K562 (cell line): Measurements from ENCODE around the gene ZFAND3. TPM values are rescaled to one million over a fixed set of nuclear protein-coding genes. Genes with fewer than 3 reads are reported as not detected.

Experiments used
- ATAC-seq: fragments of 200-7000 bp; cut with Tn5 transposase; 3 replicates; pipeline ENCODE4 v1.9.1; 2020; ENCODE audit warnings: moderate library complexity
- BruUV-seq: library from RNA; stranded (reverse); fragments of 400-500 nt; replicated peaks from 2 replicates; lab custom pipeline; 2021; lab: Mats Ljungman, UMichigan
- CTCF ChIA-PET: fragments of 300-600 bp; formaldehyde crosslinking; extraction: SDS; loops from one replicate; lab custom pipeline; 2021; ENCODE audit warnings: low intra/inter-chr PET ratio; lab: Yijun Ruan, JAX
- POLR2A ChIA-PET: fragments of 300-600, 350-650 bp; sonication (Branson Sonifier 250); formaldehyde crosslinking; extraction: SDS; loops from one replicate; lab custom pipeline; 2021; ENCODE audit warnings: antibody characterized with exemption, inconsistent platforms; lab: Yijun Ruan, JAX
- DNase-seq, 4 experiments: peaks; one replicate each; pipeline versions ENCODE4 v3.0.0 to v3.0.0-alpha.2; 2011 to 2018; ENCODE audit warnings: low spot score in 3 of 4, mixed read lengths in 3 of 4; ENCODE audit errors: extremely low read depth in 1 of 4
- FAIRE-seq: peaks from 2 replicates; lab custom pipeline; 2011; peaks lifted over from hg19 to GRCh38; lab: Jason Lieb, UNC
- H2AFZ ChIP-seq: 2 replicates; pipeline ENCODE4 v1.6.0; 2011; ENCODE audit warnings: low read depth, low read length, control low read depth, inconsistent platforms
- H3K27ac ChIP-seq: fragments of 200-600 bp; 3 replicates; pipeline ENCODE4 v1.8.0; 2011; ENCODE audit warnings: low read depth, mild to moderate bottlenecking, control low read depth, inconsistent platforms, low read length, moderate library complexity, mixed read lengths; ENCODE audit errors: extremely low read depth
- H3K27me3 ChIP-seq, 2 experiments: fragments of 300-600 bp in 1 of 2; 2 replicates in 1 of 2; 3 replicates in 1 of 2; pipeline versions ENCODE4 v1.6.0 to v1.8.0; 2011; ENCODE audit warnings: inconsistent platforms in 2 of 2, low read length in 2 of 2, mild to moderate bottlenecking in 1 of 2, mixed read lengths in 1 of 2, moderate library complexity in 1 of 2; ENCODE audit not compliant: control insufficient read depth in 2 of 2, insufficient read depth in 2 of 2
- H3K36me3 ChIP-seq: fragments of 300-600 bp; 3 replicates; pipeline ENCODE4 v1.8.0; 2011; ENCODE audit warnings: mild to moderate bottlenecking, low read length, inconsistent platforms; ENCODE audit not compliant: control insufficient read depth, insufficient read depth
- H3K4me1 ChIP-seq, 2 experiments: fragments of 200-600 bp in 1 of 2; replicated peaks in 1 of 2; 2 replicates in 1 of 2; 3 replicates in 1 of 2; pipeline versions ENCODE4 v1.5.1 to v1.8.0; 2011; ENCODE audit warnings: inconsistent platforms in 2 of 2, low read length in 2 of 2, mild to moderate bottlenecking in 1 of 2, mixed read lengths in 1 of 2, moderate library complexity in 1 of 2; ENCODE audit not compliant: control insufficient read depth in 2 of 2, insufficient read depth in 2 of 2
- H3K4me2 ChIP-seq: 2 replicates; pipeline ENCODE4 v1.6.1; 2011; ENCODE audit warnings: low read length, control low read depth, inconsistent platforms, mixed read lengths; ENCODE audit not compliant: insufficient read depth
- H3K4me3 ChIP-seq: fragments of 200-600 bp; sonication (generic), shearing (Covaris generic); 2 replicates; pipeline ENCODE4 v1.5.1; 2016; ENCODE audit warnings: control low read depth, inconsistent platforms
- H3K79me2 ChIP-seq: fragments of 200-600 bp; 3 replicates; pipeline ENCODE4 v1.8.0; 2011; ENCODE audit warnings: low read length, inconsistent platforms; ENCODE audit not compliant: control insufficient read depth, insufficient read depth
- H3K9ac ChIP-seq, 2 experiments: 2 replicates each; pipeline versions ENCODE4 v1.6.0 to v1.6.1; 2011; ENCODE audit warnings: low read depth in 2 of 2, low read length in 2 of 2, control low read depth in 1 of 2, inconsistent platforms in 1 of 2, mild to moderate bottlenecking in 1 of 2, mixed read lengths in 1 of 2; ENCODE audit not compliant: insufficient read depth in 1 of 2
- H3K9me1 ChIP-seq: one replicate; pipeline ENCODE4 v1.6.0; 2011; ENCODE audit warnings: inconsistent platforms, mild to moderate bottlenecking, low read length, moderate library complexity; ENCODE audit not compliant: control insufficient read depth, insufficient read depth
- H3K9me3 ChIP-seq: replicated peaks from 2 replicates; pipeline ENCODE4 v1.5.1; 2011; ENCODE audit warnings: low read depth, low read length, inconsistent platforms; ENCODE audit not compliant: control insufficient read depth, insufficient read depth
- H4K20me1 ChIP-seq: replicated peaks from 2 replicates; pipeline ENCODE4 v1.6.1; 2011; ENCODE audit warnings: low read length, inconsistent platforms, mixed read lengths; ENCODE audit not compliant: control insufficient read depth, insufficient read depth
- ARID1B ChIP-seq: fragments of 450-650 bp; IDR thresholded peaks from 2 replicates; pipeline ENCODE4 v1.6.1; 2016; ENCODE audit warnings: antibody characterized with exemption, mild to moderate bottlenecking, inconsistent platforms
- DPF2 ChIP-seq: fragments of 450-650 bp; IDR thresholded peaks from 2 replicates; pipeline ENCODE4 v1.6.1; 2016
- EGR1 ChIP-seq: fragments of 450-650 bp; conservative IDR thresholded peaks from 2 replicates; pipeline ENCODE4 v1.6.1; 2017; ENCODE audit warnings: mild to moderate bottlenecking
- MAZ ChIP-seq, 2 experiments: fragments of 450-650 bp in 1 of 2; sonication (generic) in 1 of 2; formaldehyde crosslinking; IDR thresholded peaks in 1 of 2; conservative IDR thresholded peaks in 1 of 2; 2 replicates each; pipeline versions ENCODE4 v1.4.0 to v1.5.0; 2020; ENCODE audit warnings: mild to moderate bottlenecking in 1 of 2, missing genetic modification reagents in 1 of 2
- MNT ChIP-seq, 2 experiments: fragments of 450-650 bp; conservative IDR thresholded peaks; 2 replicates each; pipeline ENCODE4 v1.6.1; 2017; ENCODE audit warnings: mild to moderate bottlenecking in 2 of 2, moderate library complexity in 2 of 2
- MYNN ChIP-seq, 2 experiments: sonication (generic); formaldehyde crosslinking in 1 of 2; IDR thresholded peaks; 2 replicates each; pipeline versions ENCODE4 v1.5.0 to v1.6.1; 2016 to 2020; ENCODE audit warnings: antibody characterized with exemption in 1 of 2, missing genetic modification reagents in 1 of 2
- NBN ChIP-seq: fragments of 450-650 bp; IDR thresholded peaks from 2 replicates; pipeline ENCODE4 v1.6.1; 2016; ENCODE audit warnings: low read depth, mild to moderate bottlenecking
- PREB ChIP-seq: sonication (generic); formaldehyde crosslinking; IDR thresholded peaks from 2 replicates; pipeline ENCODE4 v1.8.1; 2023; ENCODE audit warnings: mild to moderate bottlenecking, missing genetic modification reagents
- SETDB1 ChIP-seq: IDR thresholded peaks from one replicate; pipeline ENCODE4 v1.6.1; 2012; ENCODE audit warnings: low read length, control low read depth, inconsistent platforms
- SIRT6 ChIP-seq: IDR thresholded peaks from one replicate; pipeline ENCODE4 v1.6.1; 2012; ENCODE audit warnings: low read depth, mild to moderate bottlenecking, control low read depth, inconsistent platforms, low read length, moderate library complexity
- TBL1XR1 ChIP-seq, 2 experiments: IDR thresholded peaks; 2 replicates each; pipeline ENCODE4 v1.6.1; 2012; ENCODE audit warnings: improper control_type of control experiment in 2 of 2, low read length in 2 of 2, mild to moderate bottlenecking in 1 of 2
- TRIM24 ChIP-seq, 2 experiments: fragments of 450-650 bp; IDR thresholded peaks; 2 replicates each; pipeline ENCODE4 v1.6.1; 2016
- ZBTB7A ChIP-seq: IDR thresholded peaks from 2 replicates; pipeline ENCODE4 v1.6.1; 2011; ENCODE audit warnings: low read depth, mild to moderate bottlenecking, low read length, moderate library complexity, borderline replicate concordance; ENCODE audit not compliant: control insufficient read depth
- ZNF175 ChIP-seq: fragments of 200-800 bp; sonication (Bioruptor generic); IDR thresholded peaks from 2 replicates; pipeline ENCODE4 v1.6.1; 2016; ENCODE audit warnings: low read depth, mild to moderate bottlenecking, missing genetic modification characterization, missing compliant biosample characterization
- ZNF253 ChIP-seq: fragments of 250-450 bp; sonication (Bioruptor Pico); conservative IDR thresholded peaks from 2 replicates; pipeline ENCODE4 v1.6.1; 2021; ENCODE audit warnings: mild to moderate bottlenecking
- ZNF449 ChIP-seq: fragments of 250-450 bp; sonication (Bioruptor Pico); IDR thresholded peaks from 2 replicates; pipeline ENCODE4 v1.8.0; 2022; ENCODE audit warnings: moderate library complexity, mild to moderate bottlenecking, inconsistent platforms
- ZNF830 ChIP-seq: fragments of 250-450 bp; sonication (Bioruptor Pico); IDR thresholded peaks from 2 replicates; pipeline ENCODE4 v1.5.0; 2021; ENCODE audit warnings: mild to moderate bottlenecking
- WGBS: fragments of 100-300 bp; shearing (Covaris generic); methylation state at CpG from one replicate; pipeline ENCODE4 v1.1.6; 2016; ENCODE audit warnings: low coverage, mixed read lengths; ENCODE audit not compliant: insufficient coverage; ENCODE audit errors: missing lambda C conversion rate; 5-methylcytosine and 5-hydroxymethylcytosine counted together
- in situ Hi-C: fragments of 300-500 bp; cut with MboI; formaldehyde crosslinking; loops from 4 replicates; pipeline ENCODE4 v1.15.0; 2018; ENCODE audit warnings: inconsistent platforms, mixed read lengths
- intact Hi-C: fragments of 100-400 bp; cut with micrococcal nuclease; formaldehyde crosslinking; loops from 2 replicates; pipeline ENCODE4 v1.14.2; 2022
- polyA plus RNA-seq, 8 experiments: library from polyadenylated mRNA; depleted of rRNA in 4 of 8; stranded (reverse) in 5 of 8; unstranded in 3 of 8; fragments of >200 nt; fragmentation: Nextera tagmentation in 2 of 8; fragmentation: Illumina TruSeq in 1 of 8; extraction: Ambion mirVana in 2 of 8; extraction: Trizol in 1 of 8; gene quantifications; 2 replicates each; pipeline versions ENCODE4 v1.2.1 to v1.2.3, GENCODE V29; 2011 to 2014; ENCODE audit warnings: inconsistent platforms in 1 of 8, missing spikeins in 1 of 8
- total RNA-seq, 7 experiments: library from RNA; depleted of rRNA in 6 of 7; stranded (reverse); fragments of >200 nt in 6 of 7; fragmentation: Illumina TruSeq in 2 of 7; extraction: Trizol in 2 of 7; gene quantifications; 2 replicates each; pipeline versions ENCODE4 v1.2.1 to v1.2.3, GENCODE V29; 2011 to 2021; ENCODE audit warnings: low replicate concordance in 1 of 7

The ZFAND3 gene
- total and polyA plus RNA-seq, 9 of the 15 experiments (the other 6 are each of a cell fraction or from before 2014, with no cell fraction given): 0.81 to 26.6 (median 11.8) TPM

- H3K4me1 ChIP-seq: peaks cover 17 to 38% of the 10 kb centered on the region in 2 experiments; a peak in 3 of 5 replicates
- under 1% methylated on average over 18 of the region's 71 CpGs for WGBS
- CTCF ChIA-PET: no interaction called here
- DNase-seq (peak in 3 of 4 experiments; percentile 44 to 75 (median 68)), FAIRE-seq (peak; percentile 56), ATAC-seq (peak; percentile 18)
- H3K9me1 ChIP-seq: peaks cover 7% of the 10 kb centered on the region
- H3K9ac ChIP-seq: peak overlapping the region; percentile 64 to 90
- peaks cover 50% of the 10 kb centered on the region for H3K79me2 ChIP-seq
- H4K20me1 ChIP-seq: peaks cover 24% of the 10 kb centered on the region
- no peaks in the 10 kb centered on the region for H3K27me3 ChIP-seq
- H3K4me3 ChIP-seq: peak overlapping the region; percentile 61
- TSS peak; percentile 42 for BruUV-seq
- POLR2A ChIA-PET: interaction anchor here (0.6 to 3.1 kb wide), 13 partner anchors 8 to 55 kb away, joined by 3 to 30 read pairs (median 5); no protein-coding TSS in a partner anchor
- in situ Hi-C loops (no loop called here), intact Hi-C loops (loop anchor here (2.0 kb wide), 1 partner anchor 21 kb away; no protein-coding TSS in a partner anchor)
- H3K27ac ChIP-seq: peak overlapping the region; percentile 87
- H3K4me2 ChIP-seq: peak overlapping the region; percentile 97
- H2AFZ ChIP-seq: peak overlapping the region; percentile 48
- H3K36me3 ChIP-seq: no peaks in the 10 kb centered on the region; the same call in 1 of the 3 replicates
- no peaks in the 10 kb centered on the region for H3K9me3 ChIP-seq
- TF ChIP-seq ARID1B (peak; percentile 26), SIRT6 (no peak), ZNF830 (CRISPR knock-in tag) (no peak), MNT (conservative IDR thresholded peaks at IDR 0.05) (no peak; a peak in 1 of 4 replicates), ZNF449 (CRISPR knock-in tag) (no peak), TRIM24 (IDR thresholded peaks at IDR 0.05) (peak in 1 of 2 experiments; percentile 37; a peak in 1 of 4 replicates), TBL1XR1 (IDR thresholded peaks at IDR 0.05; ENCODE audit: low read length in 2 of 2) (0 out of 4 replicates have a peak, but pooled peaks of 1 of the 2 experiments have one; percentile 15), MAZ (CRISPR knock-in tag; conservative IDR thresholded peaks at IDR 0.05 in 1 of 2, IDR thresholded peaks at IDR 0.05 in 1 of 2) (peak; percentile 35 to 57; a peak in 1 of 4 replicates), PREB (CRISPR knock-in tag) (no peak), SETDB1 (no peak), NBN (0 out of 2 replicates have a peak, but pooled peaks have one; percentile 20), ZNF175 (CRISPR knock-in tag) (no peak), DPF2 (0 out of 2 replicates have a peak, but pooled peaks have one; percentile 13), EGR1 (peak; percentile 57), ZNF253 (CRISPR knock-in tag) (no peak), MYNN (IDR thresholded peaks at IDR 0.05) (0 out of 2 replicates have a peak, but pooled peaks have one; percentile 26), MYNN (CRISPR knock-in tag; IDR thresholded peaks at IDR 0.05) (no peak), ZBTB7A (peak; percentile 9; the same call in 1 of the 2 replicates)
Measured at GRCh38 chr6:37819802-37820717, 533 bp downstream of the ZFAND3 start.
